CD4-positive, CD25-positive, alpha-beta regulatory T cell (primary cell): ENCODE measurements around the gene DMAC2. TPM values are rescaled to one million over a fixed set of nuclear protein-coding genes. Genes with fewer than 3 reads are reported as not detected.
A peak's percentile ranks its signal among the peaks of the same experiment; 100 is the strongest.
"Not testable (repeated sequence)": the region's sequence is repeated elsewhere in the genome, so short reads cannot be mapped to it uniquely, and the experiment has no call there.

Experiments
- ATAC-seq, 2 donors: fragments of 150-1000 bp; cut with Tn5 transposase; one replicate each; pipeline ENCODE4 v1.10.0; 2021; ENCODE audit warnings: low read depth in 2 of 2, moderate number of reproducible peaks in 2 of 2, moderate library complexity in 1 of 2
- DNase-seq, 3 donors: peaks; one replicate each; pipeline versions ENCODE4 v3.0.0 to v3.0.0-alpha.2; 2012 to 2022; ENCODE audit warnings: mixed read lengths in 1 of 3
- H3K27ac ChIP-seq: one replicate; pipeline ENCODE4 v1.7.0; 2013; ENCODE audit warnings: mild to moderate bottlenecking, low read length; ENCODE audit not compliant: insufficient read depth, poor library complexity, severe bottlenecking
- H3K27me3 ChIP-seq: one replicate; pipeline ENCODE4 v1.7.0; 2013; ENCODE audit warnings: low read length; ENCODE audit not compliant: control insufficient read depth, insufficient read depth
- H3K36me3 ChIP-seq: one replicate; pipeline ENCODE4 v1.7.0; 2013; ENCODE audit warnings: mild to moderate bottlenecking, low read length, moderate library complexity; ENCODE audit not compliant: control insufficient read depth, insufficient read depth
- H3K4me1 ChIP-seq: 2 replicates; pipeline ENCODE4 v1.7.0; 2013; ENCODE audit warnings: mild to moderate bottlenecking, low read length; ENCODE audit not compliant: insufficient read depth, control insufficient read depth, poor library complexity, severe bottlenecking
- H3K4me3 ChIP-seq: one replicate; pipeline ENCODE4 v1.7.0; 2013; ENCODE audit warnings: low read depth, mild to moderate bottlenecking, low read length, moderate library complexity
- H3K9me3 ChIP-seq, 2 experiments: 1 replicate in 1 of 2; 2 replicates in 1 of 2; pipeline ENCODE4 v1.7.0; 2013; ENCODE audit warnings: low read length in 2 of 2, mild to moderate bottlenecking in 1 of 2, moderate library complexity in 1 of 2; ENCODE audit not compliant: control insufficient read depth in 2 of 2
- H3K27ac Mint-ChIP-seq, 3 donors: one replicate each; pipeline ENCODE4 v1.8.0; 2020 to 2022; ENCODE audit warnings: mild to moderate bottlenecking in 3 of 3, mixed read lengths in 3 of 3, moderate library complexity in 2 of 3
- H3K27me3 Mint-ChIP-seq: one replicate; pipeline ENCODE4 v1.8.0; 2022; ENCODE audit warnings: mild to moderate bottlenecking, mixed read lengths
- H3K36me3 Mint-ChIP-seq: one replicate; pipeline ENCODE4 v1.8.0; 2020; ENCODE audit warnings: mixed read lengths
- H3K4me1 Mint-ChIP-seq, 4 donors: one replicate each; pipeline ENCODE4 v1.8.0; 2020 to 2022; ENCODE audit warnings: mixed read lengths in 4 of 4, mild to moderate bottlenecking in 1 of 4
- H3K4me3 Mint-ChIP-seq, 4 donors: one replicate each; pipeline ENCODE4 v1.8.0; 2020 to 2022; ENCODE audit warnings: mild to moderate bottlenecking in 4 of 4, mixed read lengths in 4 of 4, moderate library complexity in 3 of 4
- H3K9me3 Mint-ChIP-seq, 7 donors: one replicate each; pipeline ENCODE4 v1.8.0; 2020 to 2022; ENCODE audit warnings: mixed read lengths in 7 of 7, mild to moderate bottlenecking in 3 of 7, moderate library complexity in 2 of 7
- polyA plus RNA-seq, 4 donors: library from polyadenylated mRNA; unstranded; fragments of 300-500 nt; fragmentation: Illumina TruSeq; gene quantifications; one replicate each; pipeline ENCODE4 v1.2.3, GENCODE V29; 2021
- total RNA-seq: library from RNA; stranded (reverse); gene quantifications from one replicate; pipeline ENCODE4 v1.2.3, GENCODE V29; 2022

DMAC2 gene
- total and polyA plus RNA-seq, 5 donors from 2014 or later: 26.8 to 58.6 (median 48.3) TPM

DNA sequence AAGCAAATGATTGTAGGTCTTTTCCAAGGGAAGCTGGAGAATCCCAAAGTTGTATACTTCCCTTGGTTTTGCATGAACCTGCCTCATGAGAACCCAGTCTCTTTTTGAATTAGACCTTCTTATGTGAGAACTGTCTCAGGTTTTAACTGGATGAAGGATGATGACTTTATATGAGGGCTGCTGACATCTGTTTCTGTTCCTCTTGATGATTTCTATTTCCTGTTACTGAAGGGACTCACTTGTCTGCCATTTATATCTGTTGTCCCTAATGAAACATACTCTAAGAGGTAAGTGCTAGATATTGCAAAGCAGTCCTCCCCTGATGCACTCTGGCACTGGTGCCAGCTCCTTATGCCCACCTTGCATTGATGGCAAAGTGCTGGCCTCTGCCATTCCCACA, 36.9 kb upstream of the DMAC2 start:
- Histone ChIP-seq H3K9me3 (no peaks in the 10 kb centered on the region), H3K27ac (no peak overlapping the region), H3K4me3 (no peak overlapping the region), H3K4me1 (no peaks in the 10 kb centered on the region), H3K27me3 (peaks cover 5% of the 10 kb centered on the region), H3K36me3 (no peaks in the 10 kb centered on the region)
- Mint-ChIP-seq H3K36me3 (no peaks in the 10 kb centered on the region), H3K9me3 (peaks cover 0 to 5% (median 0%) of the 10 kb centered on the region in 7 donors), H3K4me3 (no peak overlapping the region), H3K27me3 (peaks cover 33% of the 10 kb centered on the region), H3K4me1 (peaks cover 0 to 3% (median 0%) of the 10 kb centered on the region in 4 donors), H3K27ac (no peak overlapping the region)
- no peak for DNase-seq
- no peak for ATAC-seq

- not testable (repeated sequence) for H3K4me1 Mint-ChIP-seq
- peaks cover 51% of the 10 kb centered on the region for H3K27me3 Mint-ChIP-seq
Observed at GRCh38 chr19:41463257-41464256, 23.8 kb upstream of the DMAC2 start.

GRCh38 chr19:41462497-41462896, 22.8 kb upstream of the DMAC2 start:
- no peak for DNase-seq
- no peak for ATAC-seq
- peaks cover 4% of the 10 kb centered on the region for H3K4me1 ChIP-seq
- no peaks in the 10 kb centered on the region for H3K9me3 ChIP-seq
- H3K36me3 ChIP-seq: no peaks in the 10 kb centered on the region
- Mint-ChIP-seq H3K4me1 (peaks cover 8 to 17% (median 11%) of the 10 kb centered on the region in 4 donors), H3K4me3 (no peak overlapping the region), H3K36me3 (no peaks in the 10 kb centered on the region), H3K9me3 (no peaks in the 10 kb centered on the region), H3K27me3 (peaks cover 51% of the 10 kb centered on the region), H3K27ac (no peak overlapping the region)
- no peak overlapping the region for H3K27ac ChIP-seq
- H3K4me3 ChIP-seq: no peak overlapping the region
- H3K27me3 ChIP-seq: peaks cover 8% of the 10 kb centered on the region

More at GRCh38 chr19:41463257-41464256, 23.8 kb upstream of the DMAC2 start:
- not testable (repeated sequence) for H3K27ac ChIP-seq, H3K9me3 Mint-ChIP-seq, H3K27me3 ChIP-seq, H3K4me1 ChIP-seq, H3K36me3 ChIP-seq, H3K36me3 Mint-ChIP-seq, H3K9me3 ChIP-seq
- peak overlapping the region; percentile 44 for H3K4me3 ChIP-seq
- Mint-ChIP-seq H3K27ac (peak overlapping the region in 2 of 3 donors; percentile 5 to 79), H3K4me3 (peak overlapping the region; percentile 29 to 59 (median 56))
- DNase-seq: peak in 1 of 3 donors; percentile 55
- ATAC-seq: peak in 1 of 2 donors; percentile 34

- Histone ChIP-seq H3K36me3 (no peaks in the 10 kb centered on the region), H3K9me3 (no peaks in the 10 kb centered on the region), H3K27ac (no peak overlapping the region), H3K4me3 (peak overlapping the region; percentile 38), H3K27me3 (no peaks in the 10 kb centered on the region), H3K4me1 (peaks cover 19% of the 10 kb centered on the region)
- H3K4me3 Mint-ChIP-seq: peak overlapping the region in 2 of 4 donors; percentile 25 to 27
- H3K27me3 Mint-ChIP-seq: peaks cover 25% of the 10 kb centered on the region
- DNase-seq (peak in 2 of 3 donors; percentile 48 to 93), ATAC-seq (peak; percentile 95 to 99)
- H3K4me1 Mint-ChIP-seq: peaks cover 9 to 43% (median 15%) of the 10 kb centered on the region in 4 donors
- no peaks in the 10 kb centered on the region for H3K9me3 Mint-ChIP-seq
- H3K27ac Mint-ChIP-seq: peak overlapping the region; percentile 27 to 90 (median 88)
- H3K36me3 Mint-ChIP-seq: no peaks in the 10 kb centered on the region
Observed at GRCh38 chr19:41457241-41457640, 17.5 kb upstream of the DMAC2 start.

DNA sequence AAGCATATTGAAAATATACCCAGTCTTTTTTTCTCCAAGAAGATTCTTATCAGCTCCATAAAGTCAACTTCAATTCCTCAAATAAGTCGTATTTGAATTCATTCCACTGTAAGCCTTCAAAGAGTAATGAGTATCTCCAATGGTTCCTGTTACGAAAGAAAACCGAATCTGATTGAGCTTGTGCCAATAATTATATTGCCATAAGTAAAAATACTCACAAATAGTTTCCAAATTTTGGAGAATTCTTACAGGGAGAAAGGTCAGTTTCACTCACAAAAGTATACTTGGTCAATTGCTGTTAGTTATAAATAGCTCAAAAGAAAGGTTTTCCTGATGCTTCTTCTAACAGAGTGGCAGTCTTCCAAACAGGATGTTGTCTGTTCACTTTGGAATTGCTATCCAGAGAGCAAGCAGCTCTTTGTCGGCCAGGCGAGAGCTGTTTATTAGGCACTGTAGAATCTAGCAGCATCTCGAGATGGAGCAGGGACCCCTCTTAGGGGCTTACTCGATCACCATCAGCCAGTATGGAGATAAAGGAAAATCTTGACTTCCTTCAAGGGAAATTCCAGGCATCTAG, 16.7 kb upstream of the DMAC2 start:
- H3K4me1 ChIP-seq: peaks cover 19% of the 10 kb centered on the region
- H3K9me3 ChIP-seq: no peaks in the 10 kb centered on the region
- Mint-ChIP-seq H3K27me3 (peaks cover 25% of the 10 kb centered on the region), H3K27ac (peak overlapping the region in 1 of 3 donors; percentile 88), H3K36me3 (no peaks in the 10 kb centered on the region), H3K4me3 (no peak overlapping the region), H3K4me1 (peaks cover 9 to 43% (median 15%) of the 10 kb centered on the region in 4 donors), H3K9me3 (no peaks in the 10 kb centered on the region)
- H3K36me3 ChIP-seq: no peaks in the 10 kb centered on the region
- ATAC-seq: no peak
- no peaks in the 10 kb centered on the region for H3K27me3 ChIP-seq
- H3K4me3 ChIP-seq: no peak overlapping the region
- no peak overlapping the region for H3K27ac ChIP-seq
- DNase-seq: no peak

DNA sequence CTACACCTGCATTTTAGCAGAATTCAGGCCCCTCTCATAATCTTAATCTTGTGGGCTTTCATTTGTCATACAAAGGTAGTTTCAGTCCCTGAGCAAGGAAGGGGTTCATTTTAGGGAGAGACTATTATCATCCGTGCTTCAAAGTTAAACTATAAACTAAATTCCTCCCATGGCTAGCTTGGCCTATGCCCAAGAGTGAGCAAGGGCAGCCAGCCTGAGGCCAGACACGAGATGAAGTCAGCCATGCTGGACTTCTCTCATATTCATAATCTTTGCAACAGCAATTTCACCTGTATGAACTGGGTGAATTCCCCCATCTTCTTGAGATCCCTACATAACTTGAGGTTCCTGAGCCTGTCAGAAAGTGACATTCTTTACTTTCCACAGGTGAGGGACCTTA, 16.2 kb upstream of the DMAC2 start:
- Histone ChIP-seq H3K27me3 (no peaks in the 10 kb centered on the region), H3K4me3 (no peak overlapping the region), H3K4me1 (peaks cover 19% of the 10 kb centered on the region), H3K27ac (no peak overlapping the region), H3K36me3 (no peaks in the 10 kb centered on the region), H3K9me3 (no peaks in the 10 kb centered on the region)
- H3K27me3 Mint-ChIP-seq: peaks cover 25% of the 10 kb centered on the region
- no peaks in the 10 kb centered on the region for H3K36me3 Mint-ChIP-seq
- no peak overlapping the region for H3K4me3 Mint-ChIP-seq
- no peaks in the 10 kb centered on the region for H3K9me3 Mint-ChIP-seq
- peak overlapping the region in 2 of 3 donors; percentile 44 to 55 for H3K27ac Mint-ChIP-seq
- peaks cover 9 to 43% (median 15%) of the 10 kb centered on the region in 4 donors for H3K4me1 Mint-ChIP-seq
- ATAC-seq (no peak), DNase-seq (no peak)

DNA sequence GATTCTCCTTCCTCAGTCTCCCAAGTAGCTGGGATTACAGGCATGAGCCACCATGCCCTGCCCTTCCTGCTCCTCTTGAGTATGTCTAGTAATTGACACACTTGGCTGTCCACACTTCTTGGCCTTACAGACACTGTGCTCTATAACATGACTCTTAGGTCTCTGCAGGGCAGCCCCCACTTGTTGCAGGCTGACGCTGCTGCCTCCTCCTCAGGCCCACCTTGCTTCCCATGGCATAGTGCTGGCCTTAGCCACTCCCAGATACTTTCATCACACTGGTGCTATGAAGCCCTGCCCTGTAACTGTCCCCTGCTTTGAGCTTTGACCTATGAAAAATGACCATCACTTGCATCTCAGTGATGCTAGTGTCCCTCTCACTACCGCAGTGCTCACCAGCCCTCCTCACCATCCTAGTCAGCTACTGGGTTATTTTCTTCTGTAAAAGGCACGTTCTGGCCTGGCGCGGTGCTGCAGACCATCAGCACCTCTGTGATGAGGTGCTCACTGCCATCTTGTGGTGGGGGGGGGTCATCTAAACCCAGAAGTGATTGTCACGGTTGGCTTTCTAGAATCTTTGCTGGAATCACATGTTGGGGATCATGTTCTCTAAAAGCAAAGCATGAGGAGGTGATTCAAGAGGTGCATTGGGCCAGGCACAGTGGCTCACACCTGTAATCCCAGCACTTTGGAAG, 13.0 kb upstream of the DMAC2 start:
- no peaks in the 10 kb centered on the region for H3K36me3 Mint-ChIP-seq
- no peak for ATAC-seq
- H3K4me3 Mint-ChIP-seq: no peak overlapping the region
- H3K27ac ChIP-seq: no peak overlapping the region
- H3K27me3 Mint-ChIP-seq: peaks cover 23% of the 10 kb centered on the region
- H3K27me3 ChIP-seq: peaks cover 2% of the 10 kb centered on the region
- H3K27ac Mint-ChIP-seq: no peak overlapping the region
- H3K4me1 ChIP-seq: peaks cover 25% of the 10 kb centered on the region
- no peak for DNase-seq
- peaks cover 0 to 1% (median 0%) of the 10 kb centered on the region in 7 donors for H3K9me3 Mint-ChIP-seq
- no peak overlapping the region for H3K4me3 ChIP-seq
- H3K9me3 ChIP-seq: no peaks in the 10 kb centered on the region
- peaks cover 5 to 45% (median 14%) of the 10 kb centered on the region in 4 donors for H3K4me1 Mint-ChIP-seq
- H3K36me3 ChIP-seq: no peaks in the 10 kb centered on the region
